NB4 (cell line): Measurements from ENCODE around the gene RFX2.

ENCODE experiments used
- CTCF ChIP-seq: IDR thresholded peaks from one replicate; pipeline ENCODE4 v1.5.1; 2012; ENCODE audit warnings: low read depth, low read length
- MYC ChIP-seq: IDR thresholded peaks from 2 replicates; pipeline ENCODE4 v1.6.1; 2011; ENCODE audit warnings: low read depth, low read length
- POLR2A ChIP-seq: IDR thresholded peaks from 2 replicates; pipeline ENCODE4 v1.6.1; 2011; ENCODE audit warnings: mild to moderate bottlenecking; ENCODE audit not compliant: insufficient read length; ENCODE audit errors: extremely low read depth

GRCh38 chr19:6087074-6087571 is 23.2 kb downstream of the RFX2 start:
- no peak for TF ChIP-seq POLR2A
- TF ChIP-seq CTCF: no peak
- TF ChIP-seq MYC: no peak
